H9 (cell line): ENCODE measurements around the gene TBC1D25. TPM values are rescaled to one million over a fixed set of nuclear protein-coding genes. Genes with fewer than 3 reads are reported as not detected.

Experiments
- DNase-seq: peaks from one replicate; pipeline ENCODE4 v3.0.0-alpha.2; 2017
- H2AFZ ChIP-seq: one replicate; pipeline ENCODE4 v1.6.1; 2013; ENCODE audit warnings: mild to moderate bottlenecking, low read length, control low read depth, moderate library complexity
- H2AK5ac ChIP-seq: 2 replicates; pipeline ENCODE4 v1.6.1; 2013; ENCODE audit warnings: low read length, control low read depth, mixed read lengths; ENCODE audit not compliant: insufficient read length
- H2BK120ac ChIP-seq: one replicate; pipeline ENCODE4 v1.6.1; 2013; ENCODE audit warnings: low read depth, mild to moderate bottlenecking, low read length, control low read depth, inconsistent platforms; ENCODE audit not compliant: poor library complexity, severe bottlenecking
- H2BK12ac ChIP-seq: 2 replicates; pipeline ENCODE4 v1.6.1; 2013; ENCODE audit warnings: low read length, control low read depth, mixed read lengths, low read depth; ENCODE audit not compliant: insufficient read length
- H2BK15ac ChIP-seq: 2 replicates; pipeline ENCODE4 v1.6.1; 2013; ENCODE audit warnings: low read depth, low read length, control low read depth
- H2BK20ac ChIP-seq: one replicate; pipeline ENCODE4 v1.6.1; 2013; ENCODE audit warnings: low read depth, mild to moderate bottlenecking, low read length, control low read depth, inconsistent platforms; ENCODE audit not compliant: poor library complexity, severe bottlenecking
- H2BK5ac ChIP-seq: 2 replicates; pipeline ENCODE4 v1.6.1; 2013; ENCODE audit warnings: low read length, control low read depth, mixed read lengths; ENCODE audit not compliant: insufficient read length
- H3K14ac ChIP-seq: 2 replicates; pipeline ENCODE4 v1.6.1; 2013; ENCODE audit warnings: low read length, control low read depth; ENCODE audit not compliant: insufficient read depth
- H3K18ac ChIP-seq: 2 replicates; pipeline ENCODE4 v1.6.1; 2013; ENCODE audit warnings: low read depth, mild to moderate bottlenecking, mixed read lengths, low read length, control low read depth; ENCODE audit not compliant: insufficient read length
- H3K23ac ChIP-seq: 2 replicates; pipeline ENCODE4 v1.6.1; 2013; ENCODE audit warnings: low read length, control low read depth, mixed read lengths, low read depth; ENCODE audit not compliant: insufficient read length
- H3K23me2 ChIP-seq: 2 replicates; pipeline ENCODE4 v1.6.1; 2013; ENCODE audit warnings: low read depth, mild to moderate bottlenecking, mixed read lengths, low read length, control low read depth; ENCODE audit not compliant: insufficient read length, poor library complexity, severe bottlenecking
- H3K27ac ChIP-seq: 2 replicates; pipeline ENCODE4 v1.5.1; 2013; ENCODE audit warnings: low read length, control low read depth, mixed read lengths, low read depth; ENCODE audit not compliant: insufficient read length
- H3K27me3 ChIP-seq: 2 replicates; pipeline ENCODE4 v1.6.1; 2013; ENCODE audit warnings: low read length, control low read depth, inconsistent platforms; ENCODE audit not compliant: insufficient read depth
- H3K4ac ChIP-seq: 2 replicates; pipeline ENCODE4 v1.6.1; 2013; ENCODE audit warnings: low read depth, mild to moderate bottlenecking, control low read depth, inconsistent platforms, low read length, moderate library complexity
- H3K4me1 ChIP-seq: 2 replicates; pipeline ENCODE4 v1.6.1; 2013; ENCODE audit warnings: low read length, control low read depth, inconsistent platforms; ENCODE audit not compliant: insufficient read depth
- H3K4me2 ChIP-seq: 2 replicates; pipeline ENCODE4 v1.6.1; 2013; ENCODE audit warnings: low read length, control low read depth, mixed read lengths; ENCODE audit not compliant: insufficient read length, insufficient read depth
- H3K56ac ChIP-seq: 2 replicates; pipeline ENCODE4 v1.6.1; 2013; ENCODE audit warnings: low read depth, mild to moderate bottlenecking, mixed read lengths, low read length, control low read depth; ENCODE audit not compliant: insufficient read length
- H3K79me1 ChIP-seq: 2 replicates; pipeline ENCODE4 v1.6.1; 2013; ENCODE audit warnings: low read depth, mild to moderate bottlenecking, moderate library complexity, low read length, control low read depth, inconsistent platforms; ENCODE audit not compliant: insufficient read depth, poor library complexity, severe bottlenecking
- H3K79me2 ChIP-seq: 2 replicates; pipeline ENCODE4 v1.6.1; 2013; ENCODE audit warnings: low read length, control low read depth, inconsistent platforms; ENCODE audit not compliant: insufficient read depth
- H3K9ac ChIP-seq: 2 replicates; pipeline ENCODE4 v1.6.1; 2013; ENCODE audit warnings: low read length, control low read depth, mixed read lengths; ENCODE audit not compliant: insufficient read length; ENCODE audit errors: extremely low read depth
- H3K9me3 ChIP-seq: one replicate; pipeline ENCODE4 v1.6.1; 2013; ENCODE audit warnings: low read depth, low read length, inconsistent platforms; ENCODE audit not compliant: control insufficient read depth
- H3T11ph ChIP-seq: one replicate; pipeline ENCODE4 v1.6.1; 2013; ENCODE audit warnings: mild to moderate bottlenecking, low read length, control low read depth, inconsistent platforms
- H4K20me1 ChIP-seq: one replicate; pipeline ENCODE4 v1.6.1; 2013; ENCODE audit not compliant: control insufficient read depth, insufficient read length, insufficient read depth
- H4K5ac ChIP-seq: 2 replicates; pipeline ENCODE4 v1.6.1; 2013; ENCODE audit warnings: low read depth, mild to moderate bottlenecking, mixed read lengths, low read length, control low read depth; ENCODE audit not compliant: insufficient read length
- H4K8ac ChIP-seq: replicated peaks from 2 replicates; pipeline ENCODE4 v1.6.1; 2013; ENCODE audit warnings: low read length, control low read depth, mixed read lengths, low read depth; ENCODE audit not compliant: insufficient read length
- H4K91ac ChIP-seq: 2 replicates; pipeline ENCODE4 v1.6.1; 2013; ENCODE audit warnings: low read depth, mild to moderate bottlenecking, moderate library complexity, mixed read lengths, low read length, control low read depth; ENCODE audit not compliant: insufficient read length
- H3K27ac Mint-ChIP-seq, 3 experiments: 2 replicates in 2 of 3; 3 replicates in 1 of 3; pipeline ENCODE4 v1.8.0; 2020 to 2021; ENCODE audit warnings: mixed read lengths in 3 of 3, mild to moderate bottlenecking in 1 of 3, moderate library complexity in 1 of 3
- H3K27me3 Mint-ChIP-seq: 2 replicates; pipeline ENCODE4 v1.8.0; 2021; ENCODE audit warnings: low read depth, mild to moderate bottlenecking, moderate library complexity, mixed read lengths
- H3K36me3 Mint-ChIP-seq, 3 experiments: 2 replicates in 2 of 3; 3 replicates in 1 of 3; pipeline ENCODE4 v1.8.0; 2020 to 2021; ENCODE audit warnings: low read depth in 3 of 3, mixed read lengths in 3 of 3; ENCODE audit not compliant: insufficient read depth in 1 of 3
- H3K4me1 Mint-ChIP-seq, 2 experiments: 2 replicates each; pipeline ENCODE4 v1.8.0; 2020; ENCODE audit warnings: mixed read lengths in 2 of 2
- H3K4me3 Mint-ChIP-seq, 2 experiments: 2 replicates in 1 of 2; 3 replicates in 1 of 2; pipeline ENCODE4 v1.8.0; 2020 to 2021; ENCODE audit warnings: mild to moderate bottlenecking in 2 of 2, mixed read lengths in 2 of 2, moderate library complexity in 1 of 2
- H3K9me3 Mint-ChIP-seq, 2 experiments: 2 replicates in 1 of 2; 3 replicates in 1 of 2; pipeline ENCODE4 v1.8.0; 2020; ENCODE audit warnings: mild to moderate bottlenecking in 2 of 2, mixed read lengths in 2 of 2, moderate library complexity in 1 of 2
- WGBS: extraction: QIAGEN DNeasy Blood & Tissue Kit; methylation state at CpG from one replicate; pipeline ENCODE4 v1.1.7; 2013; ENCODE audit warnings: missing lambda C conversion rate, low lambda C conversion rate, mixed read lengths; ENCODE audit not compliant: insufficient read length; ENCODE audit errors: extremely low coverage; 5-methylcytosine and 5-hydroxymethylcytosine counted together
- total RNA-seq: library from RNA; stranded (reverse); gene quantifications from 2 replicates; pipeline ENCODE4 v1.2.1, GENCODE V29; 2021
- TF ChIP-seq, protein P1 (sequence below): fragments of 200-600 bp; sonication (generic); conservative IDR thresholded peaks from 3 replicates; pipeline ENCODE4 v1.8.0; 2021; ENCODE audit warnings: antibody characterized with exemption, mild to moderate bottlenecking

Gene TBC1D25
- total RNA-seq, 1 experiment from 2014 or later: 10.2 TPM

GRCh38 chrX:48558271-48558670 lies 18.8 kb downstream of the TBC1D25 start:
- Histone ChIP-seq H3K18ac (no peak overlapping the region), H3K23me2 (no peaks in the 10 kb centered on the region), H2BK15ac (no peak overlapping the region), H3K4me2 (no peak overlapping the region), H3K23ac (no peak overlapping the region), H3K79me2 (no peaks in the 10 kb centered on the region), H3K27me3 (no peaks in the 10 kb centered on the region), H3K79me1 (no peaks in the 10 kb centered on the region), H3K9me3 (peaks cover 29% of the 10 kb centered on the region), H3K4me1 (no peaks in the 10 kb centered on the region), H4K8ac (no peak overlapping the region), H2AK5ac (no peak overlapping the region), H3K27ac (no peak overlapping the region), H3K14ac (no peak overlapping the region), H3K56ac (no peak overlapping the region), H2BK20ac (no peak overlapping the region), H2BK120ac (no peak overlapping the region), H2BK12ac (no peak overlapping the region), H4K20me1 (no peaks in the 10 kb centered on the region), H2AFZ (no peak overlapping the region), H3K9ac (no peak overlapping the region), H3K4ac (no peak overlapping the region), H3T11ph (no peak overlapping the region), H4K91ac (no peak overlapping the region), H2BK5ac (no peak overlapping the region), H4K5ac (no peak overlapping the region)
- no CpG with 5 or more reads among the region's 4 CpGs for WGBS
- Mint-ChIP-seq H3K27me3 (no peaks in the 10 kb centered on the region), H3K4me1 (peaks cover 3% of the 10 kb centered on the region in 2 experiments; a peak in 1 of 4 replicates), H3K36me3 (peaks cover 10 to 56% (median 38%) of the 10 kb centered on the region in 3 experiments; a peak in 6 of 7 replicates), H3K27ac (no peak overlapping the region), H3K9me3 (peaks cover 67 to 73% of the 10 kb centered on the region in 2 experiments), H3K4me3 (no peak overlapping the region)
- TF ChIP-seq, protein P1, sequence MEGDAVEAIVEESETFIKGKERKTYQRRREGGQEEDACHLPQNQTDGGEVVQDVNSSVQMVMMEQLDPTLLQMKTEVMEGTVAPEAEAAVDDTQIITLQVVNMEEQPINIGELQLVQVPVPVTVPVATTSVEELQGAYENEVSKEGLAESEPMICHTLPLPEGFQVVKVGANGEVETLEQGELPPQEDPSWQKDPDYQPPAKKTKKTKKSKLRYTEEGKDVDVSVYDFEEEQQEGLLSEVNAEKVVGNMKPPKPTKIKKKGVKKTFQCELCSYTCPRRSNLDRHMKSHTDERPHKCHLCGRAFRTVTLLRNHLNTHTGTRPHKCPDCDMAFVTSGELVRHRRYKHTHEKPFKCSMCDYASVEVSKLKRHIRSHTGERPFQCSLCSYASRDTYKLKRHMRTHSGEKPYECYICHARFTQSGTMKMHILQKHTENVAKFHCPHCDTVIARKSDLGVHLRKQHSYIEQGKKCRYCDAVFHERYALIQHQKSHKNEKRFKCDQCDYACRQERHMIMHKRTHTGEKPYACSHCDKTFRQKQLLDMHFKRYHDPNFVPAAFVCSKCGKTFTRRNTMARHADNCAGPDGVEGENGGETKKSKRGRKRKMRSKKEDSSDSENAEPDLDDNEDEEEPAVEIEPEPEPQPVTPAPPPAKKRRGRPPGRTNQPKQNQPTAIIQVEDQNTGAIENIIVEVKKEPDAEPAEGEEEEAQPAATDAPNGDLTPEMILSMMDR: no peak
- no peak for DNase-seq
